H9 (cell line): Measurements from ENCODE around the gene SLC24A3. TPM values are rescaled to one million over a fixed set of nuclear protein-coding genes. Genes with fewer than 3 reads are reported as not detected.

ENCODE experiments used
- DNase-seq: peaks from one replicate; pipeline ENCODE4 v3.0.0-alpha.2; 2017
- H2AFZ ChIP-seq: one replicate; pipeline ENCODE4 v1.6.1; 2013; ENCODE audit warnings: mild to moderate bottlenecking, low read length, control low read depth, moderate library complexity
- H2AK5ac ChIP-seq: 2 replicates; pipeline ENCODE4 v1.6.1; 2013; ENCODE audit warnings: low read length, control low read depth, mixed read lengths; ENCODE audit not compliant: insufficient read length
- H2BK120ac ChIP-seq: one replicate; pipeline ENCODE4 v1.6.1; 2013; ENCODE audit warnings: low read depth, mild to moderate bottlenecking, low read length, control low read depth, inconsistent platforms; ENCODE audit not compliant: poor library complexity, severe bottlenecking
- H2BK12ac ChIP-seq: 2 replicates; pipeline ENCODE4 v1.6.1; 2013; ENCODE audit warnings: low read length, control low read depth, mixed read lengths, low read depth; ENCODE audit not compliant: insufficient read length
- H2BK15ac ChIP-seq: 2 replicates; pipeline ENCODE4 v1.6.1; 2013; ENCODE audit warnings: low read depth, low read length, control low read depth
- H2BK20ac ChIP-seq: one replicate; pipeline ENCODE4 v1.6.1; 2013; ENCODE audit warnings: low read depth, mild to moderate bottlenecking, low read length, control low read depth, inconsistent platforms; ENCODE audit not compliant: poor library complexity, severe bottlenecking
- H2BK5ac ChIP-seq: 2 replicates; pipeline ENCODE4 v1.6.1; 2013; ENCODE audit warnings: low read length, control low read depth, mixed read lengths; ENCODE audit not compliant: insufficient read length
- H3K14ac ChIP-seq: 2 replicates; pipeline ENCODE4 v1.6.1; 2013; ENCODE audit warnings: low read length, control low read depth; ENCODE audit not compliant: insufficient read depth
- H3K18ac ChIP-seq: 2 replicates; pipeline ENCODE4 v1.6.1; 2013; ENCODE audit warnings: low read depth, mild to moderate bottlenecking, mixed read lengths, low read length, control low read depth; ENCODE audit not compliant: insufficient read length
- H3K23ac ChIP-seq: 2 replicates; pipeline ENCODE4 v1.6.1; 2013; ENCODE audit warnings: low read length, control low read depth, mixed read lengths, low read depth; ENCODE audit not compliant: insufficient read length
- H3K23me2 ChIP-seq: 2 replicates; pipeline ENCODE4 v1.6.1; 2013; ENCODE audit warnings: low read depth, mild to moderate bottlenecking, mixed read lengths, low read length, control low read depth; ENCODE audit not compliant: insufficient read length, poor library complexity, severe bottlenecking
- H3K27ac ChIP-seq: 2 replicates; pipeline ENCODE4 v1.5.1; 2013; ENCODE audit warnings: low read length, control low read depth, mixed read lengths, low read depth; ENCODE audit not compliant: insufficient read length
- H3K27me3 ChIP-seq: 2 replicates; pipeline ENCODE4 v1.6.1; 2013; ENCODE audit warnings: low read length, control low read depth, inconsistent platforms; ENCODE audit not compliant: insufficient read depth
- H3K4ac ChIP-seq: 2 replicates; pipeline ENCODE4 v1.6.1; 2013; ENCODE audit warnings: low read depth, mild to moderate bottlenecking, control low read depth, inconsistent platforms, low read length, moderate library complexity
- H3K4me1 ChIP-seq: 2 replicates; pipeline ENCODE4 v1.6.1; 2013; ENCODE audit warnings: low read length, control low read depth, inconsistent platforms; ENCODE audit not compliant: insufficient read depth
- H3K4me2 ChIP-seq: 2 replicates; pipeline ENCODE4 v1.6.1; 2013; ENCODE audit warnings: low read length, control low read depth, mixed read lengths; ENCODE audit not compliant: insufficient read length, insufficient read depth
- H3K56ac ChIP-seq: 2 replicates; pipeline ENCODE4 v1.6.1; 2013; ENCODE audit warnings: low read depth, mild to moderate bottlenecking, mixed read lengths, low read length, control low read depth; ENCODE audit not compliant: insufficient read length
- H3K79me1 ChIP-seq: 2 replicates; pipeline ENCODE4 v1.6.1; 2013; ENCODE audit warnings: low read depth, mild to moderate bottlenecking, moderate library complexity, low read length, control low read depth, inconsistent platforms; ENCODE audit not compliant: insufficient read depth, poor library complexity, severe bottlenecking
- H3K79me2 ChIP-seq: 2 replicates; pipeline ENCODE4 v1.6.1; 2013; ENCODE audit warnings: low read length, control low read depth, inconsistent platforms; ENCODE audit not compliant: insufficient read depth
- H3K9ac ChIP-seq: 2 replicates; pipeline ENCODE4 v1.6.1; 2013; ENCODE audit warnings: low read length, control low read depth, mixed read lengths; ENCODE audit not compliant: insufficient read length; ENCODE audit errors: extremely low read depth
- H3K9me3 ChIP-seq: one replicate; pipeline ENCODE4 v1.6.1; 2013; ENCODE audit warnings: low read depth, low read length, inconsistent platforms; ENCODE audit not compliant: control insufficient read depth
- H3T11ph ChIP-seq: one replicate; pipeline ENCODE4 v1.6.1; 2013; ENCODE audit warnings: mild to moderate bottlenecking, low read length, control low read depth, inconsistent platforms
- H4K20me1 ChIP-seq: one replicate; pipeline ENCODE4 v1.6.1; 2013; ENCODE audit not compliant: control insufficient read depth, insufficient read length, insufficient read depth
- H4K5ac ChIP-seq: 2 replicates; pipeline ENCODE4 v1.6.1; 2013; ENCODE audit warnings: low read depth, mild to moderate bottlenecking, mixed read lengths, low read length, control low read depth; ENCODE audit not compliant: insufficient read length
- H4K8ac ChIP-seq: replicated peaks from 2 replicates; pipeline ENCODE4 v1.6.1; 2013; ENCODE audit warnings: low read length, control low read depth, mixed read lengths, low read depth; ENCODE audit not compliant: insufficient read length
- H4K91ac ChIP-seq: 2 replicates; pipeline ENCODE4 v1.6.1; 2013; ENCODE audit warnings: low read depth, mild to moderate bottlenecking, moderate library complexity, mixed read lengths, low read length, control low read depth; ENCODE audit not compliant: insufficient read length
- H3K27ac Mint-ChIP-seq, 3 experiments: 2 replicates in 2 of 3; 3 replicates in 1 of 3; pipeline ENCODE4 v1.8.0; 2020 to 2021; ENCODE audit warnings: mixed read lengths in 3 of 3, mild to moderate bottlenecking in 1 of 3, moderate library complexity in 1 of 3
- H3K27me3 Mint-ChIP-seq: 2 replicates; pipeline ENCODE4 v1.8.0; 2021; ENCODE audit warnings: low read depth, mild to moderate bottlenecking, moderate library complexity, mixed read lengths
- H3K36me3 Mint-ChIP-seq, 3 experiments: 2 replicates in 2 of 3; 3 replicates in 1 of 3; pipeline ENCODE4 v1.8.0; 2020 to 2021; ENCODE audit warnings: low read depth in 3 of 3, mixed read lengths in 3 of 3; ENCODE audit not compliant: insufficient read depth in 1 of 3
- H3K4me1 Mint-ChIP-seq, 2 experiments: 2 replicates each; pipeline ENCODE4 v1.8.0; 2020; ENCODE audit warnings: mixed read lengths in 2 of 2
- H3K4me3 Mint-ChIP-seq, 2 experiments: 2 replicates in 1 of 2; 3 replicates in 1 of 2; pipeline ENCODE4 v1.8.0; 2020 to 2021; ENCODE audit warnings: mild to moderate bottlenecking in 2 of 2, mixed read lengths in 2 of 2, moderate library complexity in 1 of 2
- H3K9me3 Mint-ChIP-seq, 2 experiments: 2 replicates in 1 of 2; 3 replicates in 1 of 2; pipeline ENCODE4 v1.8.0; 2020; ENCODE audit warnings: mild to moderate bottlenecking in 2 of 2, mixed read lengths in 2 of 2, moderate library complexity in 1 of 2
- WGBS: extraction: QIAGEN DNeasy Blood & Tissue Kit; methylation state at CpG from one replicate; pipeline ENCODE4 v1.1.7; 2013; ENCODE audit warnings: missing lambda C conversion rate, low lambda C conversion rate, mixed read lengths; ENCODE audit not compliant: insufficient read length; ENCODE audit errors: extremely low coverage; 5-methylcytosine and 5-hydroxymethylcytosine counted together
- total RNA-seq: library from RNA; stranded (reverse); gene quantifications from 2 replicates; pipeline ENCODE4 v1.2.1, GENCODE V29; 2021
- TF ChIP-seq, protein P1 (sequence below): fragments of 200-600 bp; sonication (generic); conservative IDR thresholded peaks from 3 replicates; pipeline ENCODE4 v1.8.0; 2021; ENCODE audit warnings: antibody characterized with exemption, mild to moderate bottlenecking

Gene SLC24A3
- total RNA-seq, 1 experiment from 2014 or later: 0.83 TPM

DNA sequence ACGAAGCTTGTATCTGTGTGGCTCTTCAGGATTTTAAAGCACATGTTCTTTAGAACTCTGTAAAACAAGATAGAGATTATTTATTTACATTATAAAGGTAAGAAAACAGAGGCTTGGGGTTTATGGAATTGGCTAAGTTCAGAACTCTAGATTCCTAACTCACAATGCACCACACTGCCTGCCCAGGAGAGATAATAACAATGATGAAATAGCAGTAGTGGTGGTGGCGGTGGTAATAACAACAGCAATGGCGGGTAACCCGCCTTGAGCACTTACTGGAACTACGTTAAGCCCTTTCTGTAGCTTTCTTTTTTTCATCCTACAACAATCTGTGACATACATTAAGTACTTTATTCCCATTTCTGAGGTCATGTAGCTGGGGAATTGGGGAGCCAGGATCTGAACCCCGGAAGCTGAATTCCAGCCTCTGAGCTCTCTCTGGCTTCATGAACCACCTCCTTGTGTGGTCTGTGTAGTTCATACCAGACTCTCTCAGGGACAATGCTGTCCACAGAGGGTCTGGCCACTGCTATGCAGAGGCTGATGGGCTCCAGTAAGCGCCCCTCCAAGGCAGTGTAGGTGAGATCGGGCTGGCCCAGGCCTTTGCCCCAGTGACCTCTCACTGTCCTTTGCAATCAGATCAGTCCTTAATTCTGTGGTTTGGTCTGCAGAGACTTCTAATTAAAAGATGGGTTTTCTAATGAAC, 260.9 kb downstream of the SLC24A3 start:
- Histone ChIP-seq H3K9me3 (no peaks in the 10 kb centered on the region), H3K4ac (no peak overlapping the region), H4K91ac (no peak overlapping the region), H3K18ac (no peak overlapping the region), H3K14ac (no peak overlapping the region), H2BK15ac (no peak overlapping the region), H4K5ac (no peak overlapping the region), H2AFZ (no peak overlapping the region), H3K4me1 (no peaks in the 10 kb centered on the region), H3T11ph (no peak overlapping the region), H3K9ac (no peak overlapping the region), H2AK5ac (no peak overlapping the region), H3K56ac (no peak overlapping the region), H3K79me1 (no peaks in the 10 kb centered on the region), H3K79me2 (no peaks in the 10 kb centered on the region), H4K20me1 (no peaks in the 10 kb centered on the region), H2BK12ac (no peak overlapping the region), H3K4me2 (no peak overlapping the region), H2BK120ac (no peak overlapping the region), H4K8ac (no peak overlapping the region), H3K27ac (no peak overlapping the region), H2BK5ac (no peak overlapping the region), H3K23ac (no peak overlapping the region), H2BK20ac (no peak overlapping the region), H3K23me2 (no peaks in the 10 kb centered on the region), H3K27me3 (no peaks in the 10 kb centered on the region)
- DNase-seq: no peak
- no CpG with 5 or more reads among the region's 8 CpGs for whole genome bisulfite sequencing
- H3K27me3 Mint-ChIP-seq: peaks cover 1% of the 10 kb centered on the region
- no peak overlapping the region for H3K4me3 Mint-ChIP-seq
- H3K36me3 Mint-ChIP-seq: no peaks in the 10 kb centered on the region
- H3K9me3 Mint-ChIP-seq: no peaks in the 10 kb centered on the region
- H3K4me1 Mint-ChIP-seq: peaks cover 3 to 6% of the 10 kb centered on the region in 2 experiments; a peak in 2 of 4 replicates
- TF ChIP-seq, protein P1, sequence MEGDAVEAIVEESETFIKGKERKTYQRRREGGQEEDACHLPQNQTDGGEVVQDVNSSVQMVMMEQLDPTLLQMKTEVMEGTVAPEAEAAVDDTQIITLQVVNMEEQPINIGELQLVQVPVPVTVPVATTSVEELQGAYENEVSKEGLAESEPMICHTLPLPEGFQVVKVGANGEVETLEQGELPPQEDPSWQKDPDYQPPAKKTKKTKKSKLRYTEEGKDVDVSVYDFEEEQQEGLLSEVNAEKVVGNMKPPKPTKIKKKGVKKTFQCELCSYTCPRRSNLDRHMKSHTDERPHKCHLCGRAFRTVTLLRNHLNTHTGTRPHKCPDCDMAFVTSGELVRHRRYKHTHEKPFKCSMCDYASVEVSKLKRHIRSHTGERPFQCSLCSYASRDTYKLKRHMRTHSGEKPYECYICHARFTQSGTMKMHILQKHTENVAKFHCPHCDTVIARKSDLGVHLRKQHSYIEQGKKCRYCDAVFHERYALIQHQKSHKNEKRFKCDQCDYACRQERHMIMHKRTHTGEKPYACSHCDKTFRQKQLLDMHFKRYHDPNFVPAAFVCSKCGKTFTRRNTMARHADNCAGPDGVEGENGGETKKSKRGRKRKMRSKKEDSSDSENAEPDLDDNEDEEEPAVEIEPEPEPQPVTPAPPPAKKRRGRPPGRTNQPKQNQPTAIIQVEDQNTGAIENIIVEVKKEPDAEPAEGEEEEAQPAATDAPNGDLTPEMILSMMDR: no peak
- no peak overlapping the region for H3K27ac Mint-ChIP-seq
